ENCODE data around the gene TLK2.

TLK2 gene

GRCh38 chr17:62629556-62630364, 151.1 kb downstream of the TLK2 start:
- TF ChIP-seq CTCF (IDR thresholded peaks at IDR 0.05; ENCODE audit: low read length), result no peak
- no peak for TF ChIP-seq EZH2 (optimal IDR thresholded peaks at IDR 0.05; ENCODE audit: low read depth, low read length)
- no peak for TF ChIP-seq EZH2phosphoT487 (IDR thresholded peaks at IDR 0.05; ENCODE audit: low read length)
- Histone ChIP-seq H3K9me3 (replicated peaks; ENCODE audit: insufficient read depth, low read length) (no peaks in the 10 kb centered on the region), H4K20me1 (ENCODE audit: insufficient read depth, low read length) (no peaks in the 10 kb centered on the region), H3K27ac (ENCODE audit: low read length) (no peak overlapping the region), H3K9ac (ENCODE audit: low read length) (no peak overlapping the region), H3K36me3 (replicated peaks; ENCODE audit: insufficient read depth, low read length) (no peaks in the 10 kb centered on the region), H3K79me2 (ENCODE audit: low read length) (no peaks in the 10 kb centered on the region), H3K4me1 (ENCODE audit: low read length) (no peaks in the 10 kb centered on the region), H3K27me3 (replicated peaks; ENCODE audit: insufficient read depth, low read length) (peaks cover 49% of the 10 kb centered on the region), H3K4me3 (ENCODE audit: low read length) (no peak overlapping the region), H3K9me2 (replicated peaks; ENCODE audit: insufficient read depth, low read length) (no peaks in the 10 kb centered on the region), H2AFZ (ENCODE audit: low read length) (no peak overlapping the region), H3F3A (ENCODE audit: insufficient read depth, low read length) (no peaks in the 10 kb centered on the region), H3K4me2 (ENCODE audit: low read depth, low read length) (no peak overlapping the region)
- DNase-seq, result no peak

- TF ChIP-seq CTCF (IDR thresholded peaks at IDR 0.05; ENCODE audit: low read length) (no peak), EZH2phosphoT487 (IDR thresholded peaks at IDR 0.05; ENCODE audit: low read length) (no peak)
- H3K4me2 ChIP-seq (ENCODE audit: low read depth, low read length), result no peak overlapping the region
- no peaks in the 10 kb centered on the region for H4K20me1 ChIP-seq (ENCODE audit: insufficient read depth, low read length)
Observed at GRCh38 chr17:62630365-62631085, 151.9 kb downstream of the TLK2 start.

GRCh38 chr17:62631086-62631935, 152.7 kb downstream of the TLK2 start:
- H3K4me3 ChIP-seq (ENCODE audit: low read length), result no peak overlapping the region
- TF ChIP-seq EZH2 (optimal IDR thresholded peaks at IDR 0.05; ENCODE audit: low read depth, low read length), result no peak
- TF ChIP-seq EZH2phosphoT487 (IDR thresholded peaks at IDR 0.05; ENCODE audit: low read length), result no peak
- TF ChIP-seq CTCF (IDR thresholded peaks at IDR 0.05; ENCODE audit: low read length), result no peak
- H3K9me2 ChIP-seq (replicated peaks; ENCODE audit: insufficient read depth, low read length), result no peaks in the 10 kb centered on the region
- H3K27ac ChIP-seq (ENCODE audit: low read length), result no peak overlapping the region
- no peak overlapping the region for H3K4me2 ChIP-seq (ENCODE audit: low read depth, low read length)
- peaks cover 49% of the 10 kb centered on the region for H3K27me3 ChIP-seq (replicated peaks; ENCODE audit: insufficient read depth, low read length)
- H3K4me1 ChIP-seq (ENCODE audit: low read length), result no peaks in the 10 kb centered on the region
- H3K9me3 ChIP-seq (replicated peaks; ENCODE audit: insufficient read depth, low read length), result no peaks in the 10 kb centered on the region
- no peak overlapping the region for H3K9ac ChIP-seq (ENCODE audit: low read length)
- H4K20me1 ChIP-seq (ENCODE audit: insufficient read depth, low read length), result no peaks in the 10 kb centered on the region
- no peaks in the 10 kb centered on the region for H3F3A ChIP-seq (ENCODE audit: insufficient read depth, low read length)
- no peak overlapping the region for H2AFZ ChIP-seq (ENCODE audit: low read length)
- no peak for DNase-seq
- no peaks in the 10 kb centered on the region for H3K36me3 ChIP-seq (replicated peaks; ENCODE audit: insufficient read depth, low read length)
- H3K79me2 ChIP-seq (ENCODE audit: low read length), result no peaks in the 10 kb centered on the region

More at GRCh38 chr17:62630365-62631085, 151.9 kb downstream of the TLK2 start:
- no peak for DNase-seq
- H3K36me3 ChIP-seq (replicated peaks; ENCODE audit: insufficient read depth, low read length), result no peaks in the 10 kb centered on the region
- H2AFZ ChIP-seq (ENCODE audit: low read length), result no peak overlapping the region
- H3K79me2 ChIP-seq (ENCODE audit: low read length), result no peaks in the 10 kb centered on the region
- H3K9me3 ChIP-seq (replicated peaks; ENCODE audit: insufficient read depth, low read length), result no peaks in the 10 kb centered on the region
- no peaks in the 10 kb centered on the region for H3K4me1 ChIP-seq (ENCODE audit: low read length)
- no peak overlapping the region for H3K4me3 ChIP-seq (ENCODE audit: low read length)
- H3K27me3 ChIP-seq (replicated peaks; ENCODE audit: insufficient read depth, low read length), result peaks cover 49% of the 10 kb centered on the region
- H3F3A ChIP-seq (ENCODE audit: insufficient read depth, low read length), result no peaks in the 10 kb centered on the region
- no peak overlapping the region for H3K9ac ChIP-seq (ENCODE audit: low read length)
- H3K27ac ChIP-seq (ENCODE audit: low read length), result no peak overlapping the region
- H3K9me2 ChIP-seq (replicated peaks; ENCODE audit: insufficient read depth, low read length), result no peaks in the 10 kb centered on the region
